GM21528 (cell line): ENCODE data around the gene TULP4.

Experiments
- ATAC-seq: cut with Tn5 transposase; IDR thresholded peaks from one replicate; pipeline ENCODE4 v1.9.1; 2021; ENCODE audit warnings: mild to moderate bottlenecking, moderate library complexity; ENCODE audit not compliant: unreplicated experiment, low FRiP score

Gene TULP4, protein sequence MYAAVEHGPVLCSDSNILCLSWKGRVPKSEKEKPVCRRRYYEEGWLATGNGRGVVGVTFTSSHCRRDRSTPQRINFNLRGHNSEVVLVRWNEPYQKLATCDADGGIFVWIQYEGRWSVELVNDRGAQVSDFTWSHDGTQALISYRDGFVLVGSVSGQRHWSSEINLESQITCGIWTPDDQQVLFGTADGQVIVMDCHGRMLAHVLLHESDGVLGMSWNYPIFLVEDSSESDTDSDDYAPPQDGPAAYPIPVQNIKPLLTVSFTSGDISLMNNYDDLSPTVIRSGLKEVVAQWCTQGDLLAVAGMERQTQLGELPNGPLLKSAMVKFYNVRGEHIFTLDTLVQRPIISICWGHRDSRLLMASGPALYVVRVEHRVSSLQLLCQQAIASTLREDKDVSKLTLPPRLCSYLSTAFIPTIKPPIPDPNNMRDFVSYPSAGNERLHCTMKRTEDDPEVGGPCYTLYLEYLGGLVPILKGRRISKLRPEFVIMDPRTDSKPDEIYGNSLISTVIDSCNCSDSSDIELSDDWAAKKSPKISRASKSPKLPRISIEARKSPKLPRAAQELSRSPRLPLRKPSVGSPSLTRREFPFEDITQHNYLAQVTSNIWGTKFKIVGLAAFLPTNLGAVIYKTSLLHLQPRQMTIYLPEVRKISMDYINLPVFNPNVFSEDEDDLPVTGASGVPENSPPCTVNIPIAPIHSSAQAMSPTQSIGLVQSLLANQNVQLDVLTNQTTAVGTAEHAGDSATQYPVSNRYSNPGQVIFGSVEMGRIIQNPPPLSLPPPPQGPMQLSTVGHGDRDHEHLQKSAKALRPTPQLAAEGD (N-terminal part only)

DNA sequence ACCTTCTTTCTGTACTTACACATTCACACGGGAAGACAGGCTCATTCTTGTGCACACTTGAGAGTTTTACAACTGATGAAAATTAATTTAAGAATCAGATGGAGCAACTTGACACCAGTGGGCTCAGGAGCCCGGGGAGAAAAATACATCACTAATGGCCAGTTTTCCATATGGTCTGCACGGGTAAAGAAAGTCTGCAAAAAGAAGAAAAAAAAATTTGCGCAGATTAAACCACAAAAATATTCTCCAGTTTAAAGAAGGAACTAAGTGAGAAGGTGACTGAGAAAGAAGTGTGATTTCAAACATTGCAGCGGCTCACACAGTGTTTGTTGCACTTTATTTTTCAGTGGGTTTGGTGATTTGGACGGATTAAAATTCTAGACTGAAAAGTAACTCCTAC, at the start of gene TULP4:
Gene TULP4 (plus strand): TSS at position 301 of the 400 bp plus-strand sequence. CDS start 1,552 bp downstream, outside the sequence.
- no peak for ATAC-seq

GRCh38 chr6:158262755-158263154, 49.5 kb upstream of the TULP4 start:
- ATAC-seq: no peak

DNA sequence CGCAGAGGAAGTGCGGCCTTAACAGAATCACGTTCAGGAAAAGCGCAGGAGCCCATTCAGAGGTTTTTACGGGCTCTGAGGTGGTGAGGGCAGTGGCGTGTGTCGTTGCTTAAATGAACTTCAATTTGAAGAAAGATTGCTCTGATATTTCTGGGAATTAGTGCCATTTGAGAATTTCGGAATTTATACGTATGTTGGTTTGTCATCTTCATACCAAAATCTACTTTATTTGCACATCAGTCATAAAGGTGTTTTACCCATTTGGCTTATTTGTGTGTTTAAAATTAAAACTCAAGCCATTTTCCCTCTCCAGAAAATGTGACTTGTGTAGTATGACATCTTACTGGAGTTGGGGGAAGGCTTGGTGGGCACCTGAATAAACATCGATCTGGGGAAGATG, 48.1 kb upstream of the TULP4 start:
- no peak for ATAC-seq

DNA sequence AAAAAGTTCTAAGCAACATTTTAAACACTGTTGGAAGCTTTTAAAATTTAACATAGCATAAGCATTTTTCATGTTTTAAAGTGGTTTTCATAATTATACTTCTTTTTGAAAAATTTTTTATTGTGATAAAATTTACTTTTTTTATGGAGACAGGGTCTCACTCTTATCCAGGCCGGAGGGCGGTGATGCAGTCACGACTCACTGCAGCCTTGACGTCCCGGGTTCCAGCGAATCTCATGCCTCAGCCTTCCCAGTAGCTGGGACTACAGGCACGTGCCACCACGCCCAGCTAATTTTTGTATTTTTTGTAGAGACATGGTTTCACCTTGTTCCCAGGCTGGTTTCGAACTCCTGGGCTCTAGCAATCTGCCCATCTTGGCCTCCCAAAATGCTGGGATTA, 46.1 kb upstream of the TULP4 start:
- ATAC-seq: no peak

GRCh38 chr6:158268361-158269147, 43.7 kb upstream of the TULP4 start:
- no peak for ATAC-seq

- no peak for ATAC-seq
These were observed 42.6 kb upstream of the TULP4 start for GRCh38 chr6:158269657-158270056.

DNA sequence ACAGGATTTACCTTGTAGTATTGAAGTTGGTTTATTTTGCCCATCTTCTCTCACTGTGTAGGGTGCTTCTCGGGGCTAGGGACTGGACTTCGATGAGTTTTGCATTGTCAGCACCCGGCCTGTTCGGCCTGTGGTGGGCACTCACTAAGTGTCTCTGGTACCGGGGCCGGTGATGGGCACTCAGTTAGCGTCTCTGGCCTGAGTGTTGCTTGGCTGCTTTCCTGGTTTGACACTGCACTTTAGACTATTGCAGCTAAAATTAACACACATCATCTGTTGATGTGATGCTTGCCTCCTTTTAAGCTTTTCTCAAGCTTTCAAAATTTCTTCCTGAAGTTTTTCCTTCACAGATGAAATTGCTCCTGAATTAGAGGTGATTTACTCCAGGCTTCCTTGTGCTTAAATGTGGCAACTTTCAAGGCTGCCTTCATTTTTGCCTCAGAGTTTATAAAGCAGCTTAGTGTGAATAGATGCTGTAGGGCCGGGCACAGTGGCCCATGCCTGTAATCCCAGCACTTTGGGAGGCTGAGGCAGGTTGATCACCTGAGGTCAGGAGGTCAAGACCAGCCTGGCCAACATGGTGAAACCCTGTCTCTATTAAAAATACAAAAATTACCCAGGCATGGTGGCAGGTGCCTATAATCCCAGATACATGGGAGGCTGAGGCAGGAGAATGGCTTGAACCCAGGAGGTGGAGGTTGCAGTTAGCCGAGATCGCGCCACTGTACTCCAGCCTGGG, 41.7 kb upstream of the TULP4 start:
- no peak for ATAC-seq

DNA sequence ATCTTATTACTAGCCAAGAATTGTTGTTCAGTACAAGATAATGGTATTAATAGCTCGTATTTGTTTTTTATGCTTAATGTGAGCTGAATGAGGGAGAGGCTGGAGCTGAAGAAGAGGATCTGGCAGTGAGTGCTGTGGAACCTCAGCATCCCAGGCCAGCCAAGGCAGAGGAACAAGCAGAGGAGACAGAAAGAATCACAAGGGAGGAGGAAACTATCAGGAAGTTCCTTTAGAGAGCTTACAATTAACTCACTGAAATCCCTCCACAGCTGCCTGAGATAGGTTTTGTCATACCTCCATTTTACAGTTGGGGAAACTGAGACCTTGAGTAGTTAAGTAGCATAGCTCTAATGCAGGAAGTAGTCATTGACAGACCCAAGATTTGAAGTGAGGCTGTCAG, 39.9 kb upstream of the TULP4 start:
- ATAC-seq: no peak

- no peak for ATAC-seq
These were observed 34.3 kb upstream of the TULP4 start for GRCh38 chr6:158278004-158278403.

DNA sequence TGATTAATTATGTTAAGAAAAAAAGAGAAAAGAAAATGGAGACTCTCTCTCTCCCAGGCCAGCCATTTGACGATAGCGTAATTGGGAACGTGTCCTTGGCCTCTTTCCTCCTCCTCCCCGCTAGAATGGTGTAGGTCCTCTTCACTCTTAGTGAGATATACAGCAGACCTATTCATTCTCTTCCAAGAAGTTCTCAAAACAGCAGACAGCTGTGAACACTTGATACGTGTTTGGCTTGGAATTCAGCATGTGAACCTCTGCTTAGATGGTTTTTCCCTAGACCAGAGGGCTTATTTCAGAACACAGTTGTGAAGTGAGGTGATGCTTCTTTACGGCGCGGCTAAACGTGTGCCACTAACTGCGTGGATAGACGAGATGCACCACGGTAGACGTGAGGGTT, 32.6 kb upstream of the TULP4 start:
- no peak for ATAC-seq

DNA sequence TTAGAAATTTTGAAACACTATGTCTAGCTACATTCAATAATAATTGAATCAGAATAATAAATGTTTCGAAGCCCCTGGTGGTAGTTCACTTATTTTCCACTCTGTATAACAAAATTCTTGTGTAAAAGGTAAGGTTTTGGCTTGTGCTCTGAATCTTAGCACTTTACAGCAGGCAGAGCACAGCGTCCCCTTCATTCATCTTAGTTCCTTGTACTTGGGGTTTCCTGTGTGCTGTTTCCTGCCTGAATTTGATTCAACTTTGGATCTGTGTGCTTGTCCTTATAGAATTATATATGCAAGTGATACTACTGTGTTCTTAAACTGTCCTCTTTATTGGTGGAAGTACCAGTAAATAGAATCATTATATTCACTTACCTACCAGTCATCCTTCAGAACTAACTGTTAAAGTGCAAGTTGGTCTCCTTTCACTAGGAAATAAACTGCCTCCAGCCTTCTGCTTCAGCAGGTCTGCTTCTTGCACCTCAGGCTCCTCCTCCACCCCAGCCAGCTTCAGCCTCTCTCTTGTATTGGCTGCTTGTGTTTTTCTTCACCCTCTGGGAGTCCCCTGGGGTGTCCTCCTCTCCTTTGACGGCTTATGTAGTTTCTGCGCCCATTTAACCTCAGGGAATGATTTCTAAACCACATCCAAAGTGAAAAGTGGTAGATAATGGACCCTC, 28.8 kb upstream of the TULP4 start:
- ATAC-seq: no peak

DNA sequence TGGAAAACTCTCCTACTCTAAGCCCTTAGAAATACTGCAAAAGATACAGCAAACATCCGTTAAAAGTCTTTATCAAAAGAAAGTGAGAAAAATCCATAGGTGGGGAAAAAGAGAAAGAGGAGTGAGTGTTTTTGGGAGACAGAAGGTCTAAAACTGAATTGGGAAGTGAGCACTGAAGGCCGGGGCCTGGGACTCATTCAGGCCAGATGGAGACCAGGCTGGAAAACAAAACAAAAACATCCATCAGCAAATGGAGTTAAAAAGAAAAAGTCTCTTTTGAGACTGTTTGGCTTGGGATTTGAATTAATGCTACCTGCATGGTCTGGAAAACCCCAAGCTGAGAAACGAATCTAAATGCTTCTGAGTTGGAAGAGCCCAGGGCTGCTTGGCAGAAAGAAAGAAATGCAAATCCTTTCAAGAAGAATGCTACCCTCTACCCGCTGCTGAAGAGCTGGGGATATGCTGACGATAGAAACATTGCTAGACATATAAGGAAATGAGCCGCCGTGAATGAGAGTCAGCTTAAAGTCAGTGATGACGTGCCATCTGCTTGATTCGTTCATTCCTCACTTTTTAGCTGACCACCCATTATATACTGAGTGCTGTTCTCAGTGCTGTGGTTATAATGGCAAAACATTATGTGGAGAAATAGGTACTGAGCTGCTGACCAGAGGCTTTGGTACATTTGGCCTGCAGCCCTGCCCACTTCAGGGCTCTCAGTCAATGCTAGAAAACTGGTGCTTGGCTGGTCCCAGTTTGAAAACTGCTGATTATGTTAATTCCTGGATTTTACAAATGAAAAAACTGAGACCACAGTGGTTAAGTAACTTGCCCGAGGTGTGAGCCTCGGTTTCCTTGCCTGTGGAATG, 28.0 kb upstream of the TULP4 start:
- ATAC-seq: no peak

- no peak for ATAC-seq
These were observed 27.2 kb upstream of the TULP4 start for GRCh38 chr6:158284876-158285655.

- ATAC-seq: no peak
These were observed 26.6 kb upstream of the TULP4 start for GRCh38 chr6:158285656-158286021.

- no peak for ATAC-seq
These were observed 25.9 kb upstream of the TULP4 start for GRCh38 chr6:158286413-158286812.

GRCh38 chr6:158287047-158287446, 25.2 kb upstream of the TULP4 start:
- no peak for ATAC-seq

GRCh38 chr6:158290040-158290439, 22.2 kb upstream of the TULP4 start:
- ATAC-seq: peak; percentile 66

DNA sequence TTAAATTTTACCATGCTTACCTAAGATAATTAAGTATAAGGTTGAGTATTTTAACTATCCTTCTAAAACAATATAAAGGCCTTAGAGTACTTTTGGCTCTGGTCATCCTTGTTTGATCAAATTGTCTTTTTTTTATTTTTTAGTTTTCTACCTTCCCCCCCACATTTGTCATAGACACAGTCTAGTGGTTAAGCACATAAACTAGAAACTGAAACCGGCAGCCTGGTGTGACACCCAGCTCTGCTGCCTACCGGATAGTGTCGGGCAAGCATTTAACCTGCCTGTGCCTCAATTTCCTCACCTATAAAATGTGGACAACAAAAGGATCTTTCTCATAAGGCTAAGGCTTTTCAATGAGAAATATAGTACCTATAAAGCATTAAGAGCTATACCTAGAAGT, 21.6 kb upstream of the TULP4 start:
- peak; percentile 86 for ATAC-seq
